B cell (primary cell): ENCODE results near the gene CLDN11.

Experiments
- CTCF ChIP-seq: fragments of 200-600 bp; IDR thresholded peaks from one replicate; pipeline ENCODE4 v1.8.0; 2022; ENCODE audit warnings: antibody characterized with exemption, mild to moderate bottlenecking
- EZH2 ChIP-seq: IDR thresholded peaks from 2 replicates; pipeline ENCODE4 v1.6.1; 2012; ENCODE audit warnings: borderline replicate concordance, low read depth, mild to moderate bottlenecking, moderate library complexity, low read length; ENCODE audit not compliant: insufficient read depth, poor library complexity, severe bottlenecking

GRCh38 chr3:170467571-170468147 is 49.0 kb downstream of the CLDN11 start:
- TF ChIP-seq CTCF (no peak), EZH2 (no peak)
